IMR-90 (cell line): Measurements from ENCODE around the gene HOXC10. TPM values are rescaled to one million over a fixed set of nuclear protein-coding genes. Genes with fewer than 3 reads are reported as not detected.

Experiments used
- ATAC-seq: fragments of 200-7000 bp; cut with Tn5 transposase; 2 replicates; pipeline ENCODE4 v1.9.1; 2020; ENCODE audit warnings: low read depth, mild to moderate bottlenecking, moderate library complexity
- BruUV-seq: library from RNA; stranded (reverse); fragments of 400-500 nt; replicated peaks from 2 replicates; lab custom pipeline; 2021; lab: Mats Ljungman, UMichigan
- CTCF ChIA-PET: fragments of 300-600 bp; formaldehyde crosslinking; extraction: SDS; loops from one replicate; lab custom pipeline; 2021; ENCODE audit warnings: antibody characterized with exemption; lab: Yijun Ruan, JAX
- POLR2A ChIA-PET: fragments of 300-600 bp; sonication (Branson Sonifier 250); formaldehyde crosslinking; loops from one replicate; lab custom pipeline; 2022; ENCODE audit warnings: antibody characterized with exemption; ENCODE audit not compliant: unreplicated experiment; lab: Charles Lee
- DNase-seq: peaks from one replicate; pipeline ENCODE4 v3.0.0; 2013
- H2AFZ ChIP-seq: replicated peaks from 2 replicates; pipeline ENCODE3; 2013; ENCODE audit warnings: low read length, mild to moderate bottlenecking; ENCODE audit not compliant: poor library complexity
- H2AK5ac ChIP-seq: 2 replicates; pipeline ENCODE4 v1.6.1; 2013; ENCODE audit warnings: low read depth, low read length, inconsistent platforms
- H2AK9ac ChIP-seq: replicated peaks from 2 replicates; pipeline ENCODE3; 2013; ENCODE audit warnings: mild to moderate bottlenecking, low read depth, low read length, moderate library complexity; ENCODE audit not compliant: poor library complexity
- H2BK120ac ChIP-seq: 2 replicates; pipeline ENCODE4 v1.6.1; 2013; ENCODE audit warnings: low read depth, low read length, inconsistent platforms
- H2BK15ac ChIP-seq: 3 replicates; pipeline ENCODE4 v1.6.1; 2013; ENCODE audit warnings: low read depth, low read length, inconsistent platforms
- H2BK20ac ChIP-seq: 2 replicates; pipeline ENCODE4 v1.6.1; 2013; ENCODE audit warnings: low read depth, mild to moderate bottlenecking, inconsistent platforms, low read length, moderate library complexity
- H2BK5ac ChIP-seq: 2 replicates; pipeline ENCODE4 v1.6.1; 2013; ENCODE audit warnings: mild to moderate bottlenecking, low read depth, low read length, inconsistent platforms; ENCODE audit not compliant: poor library complexity, severe bottlenecking
- H3K14ac ChIP-seq: replicated peaks from 2 replicates; pipeline ENCODE4 v1.6.1; 2013; ENCODE audit warnings: low read depth, low read length, inconsistent platforms
- H3K18ac ChIP-seq: 2 replicates; pipeline ENCODE4 v1.6.1; 2013; ENCODE audit warnings: low read depth, low read length, control low read depth
- H3K23ac ChIP-seq: 2 replicates; pipeline ENCODE4 v1.6.1; 2013; ENCODE audit warnings: low read depth, low read length, inconsistent platforms
- H3K27ac ChIP-seq: 2 replicates; pipeline ENCODE4 v1.5.1; 2013; ENCODE audit warnings: mild to moderate bottlenecking, control low read depth, low read length; ENCODE audit not compliant: insufficient read depth
- H3K27me3 ChIP-seq: 2 replicates; pipeline ENCODE4 v1.6.1; 2013; ENCODE audit warnings: low read length; ENCODE audit not compliant: control insufficient read depth, insufficient read depth
- H3K36me3 ChIP-seq: 2 replicates; pipeline ENCODE4 v1.6.1; 2013; ENCODE audit warnings: low read length, mixed read lengths; ENCODE audit not compliant: control insufficient read depth, insufficient read depth
- H3K4ac ChIP-seq: 2 replicates; pipeline ENCODE4 v1.6.1; 2013; ENCODE audit warnings: low read depth, low read length, inconsistent platforms
- H3K4me1 ChIP-seq: 2 replicates; pipeline ENCODE4 v1.6.1; 2013; ENCODE audit warnings: low read length, mixed read lengths; ENCODE audit not compliant: control insufficient read depth, insufficient read depth
- H3K4me2 ChIP-seq: 2 replicates; pipeline ENCODE4 v1.6.1; 2013; ENCODE audit warnings: low read depth, mild to moderate bottlenecking, control low read depth, low read length, moderate library complexity
- H3K4me3 ChIP-seq: 2 replicates; pipeline ENCODE4 v1.5.1; 2013; ENCODE audit warnings: low read depth, mild to moderate bottlenecking, control low read depth, low read length, moderate library complexity; ENCODE audit not compliant: insufficient read depth
- H3K56ac ChIP-seq: 2 replicates; pipeline ENCODE4 v1.6.1; 2013; ENCODE audit warnings: low read length, inconsistent platforms; ENCODE audit not compliant: insufficient read depth; ENCODE audit errors: extremely low read depth
- H3K79me1 ChIP-seq, 2 experiments: 2 replicates each; pipeline ENCODE4 v1.6.1; 2013; ENCODE audit warnings: low read length in 2 of 2, inconsistent platforms in 1 of 2, low read depth in 1 of 2
- H3K9ac ChIP-seq: 2 replicates; pipeline ENCODE4 v1.6.1; 2013; ENCODE audit warnings: low read depth, low read length, control low read depth
- H3K9me1 ChIP-seq: 2 replicates; pipeline ENCODE4 v1.6.1; 2013; ENCODE audit warnings: low read length, inconsistent platforms; ENCODE audit not compliant: insufficient read depth
- H3K9me3 ChIP-seq: 2 replicates; pipeline ENCODE4 v1.6.1; 2013; ENCODE audit warnings: low read length; ENCODE audit not compliant: control insufficient read depth, insufficient read depth
- H4K20me1 ChIP-seq: 2 replicates; pipeline ENCODE4 v1.6.1; 2013; ENCODE audit warnings: low read length, inconsistent platforms; ENCODE audit not compliant: insufficient read depth
- H4K5ac ChIP-seq: 2 replicates; pipeline ENCODE4 v1.6.1; 2013; ENCODE audit warnings: mild to moderate bottlenecking, low read depth, low read length, control low read depth
- H4K8ac ChIP-seq, 2 experiments: 2 replicates each; pipeline ENCODE4 v1.6.1; 2013; ENCODE audit warnings: low read depth in 2 of 2, low read length in 2 of 2, control low read depth in 1 of 2, inconsistent platforms in 1 of 2
- H4K91ac ChIP-seq: 2 replicates; pipeline ENCODE4 v1.6.1; 2013; ENCODE audit warnings: low read depth, low read length, inconsistent platforms; ENCODE audit not compliant: insufficient read depth
- CHD1 ChIP-seq: IDR thresholded peaks from 2 replicates; pipeline ENCODE4 v1.6.1; 2012; ENCODE audit warnings: low read depth, low read length, improper control_type of control experiment
- FOS ChIP-seq: fragments of 150-350 bp; IDR thresholded peaks from 2 replicates; pipeline ENCODE4 v1.6.1; 2016; ENCODE audit warnings: low read depth, low read length
- MAFK ChIP-seq: IDR thresholded peaks from 2 replicates; pipeline ENCODE4 v1.6.1; 2012; ENCODE audit warnings: low read depth, low read length, improper control_type of control experiment
- MAZ ChIP-seq: IDR thresholded peaks from 2 replicates; pipeline ENCODE4 v1.6.1; 2012; ENCODE audit warnings: low read depth, mild to moderate bottlenecking, low read length, improper control_type of control experiment, moderate library complexity, borderline replicate concordance
- MXI1 ChIP-seq: IDR thresholded peaks from 2 replicates; pipeline ENCODE4 v1.6.1; 2012; ENCODE audit warnings: low read depth, mild to moderate bottlenecking, low read length, moderate library complexity, borderline replicate concordance
- POLR2A ChIP-seq: IDR thresholded peaks from 2 replicates; pipeline ENCODE4 v1.6.1; 2012; ENCODE audit warnings: mild to moderate bottlenecking, low read depth, low read length
- WGBS, 2 experiments: methylation state at CpG; one replicate each; pipeline versions ENCODE4 v1.1.5 to v1.1.7; 2013; ENCODE audit warnings: missing lambda C conversion rate in 2 of 2; ENCODE audit not compliant: insufficient read length in 1 of 2; ENCODE audit errors: extremely low coverage in 2 of 2; 5-methylcytosine and 5-hydroxymethylcytosine counted together
- dilution Hi-C: fragments of 300-500 bp; cut with HindIII; formaldehyde crosslinking; loops from one replicate; pipeline ENCODE4 v1.14.3; 2018; ENCODE audit warnings: low sequenced_read_pairs; ENCODE audit not compliant: unreplicated experiment
- in situ Hi-C: fragments of 300-500 bp; cut with MboI; formaldehyde crosslinking; loops from 3 replicates; pipeline ENCODE4 v1.14.3; 2019; ENCODE audit warnings: low sequenced_read_pairs, inconsistent platforms, mixed read lengths
- intact Hi-C: fragments of 100-400 bp; cut with micrococcal nuclease; formaldehyde crosslinking; loops from 2 replicates; pipeline ENCODE4 v1.10.0; 2022
- polyA plus RNA-seq, 3 experiments: library from polyadenylated mRNA; depleted of rRNA; stranded (reverse); fragments of >200 nt; gene quantifications; 2 replicates each; pipeline ENCODE4 v1.2.3, GENCODE V29; 2012; ENCODE audit warnings: low replicate concordance in 1 of 3
- total RNA-seq: library from RNA; depleted of rRNA; stranded (reverse); fragments of >200 nt; gene quantifications from 2 replicates; pipeline ENCODE4 v1.2.3, GENCODE V29; 2012
- TF ChIP-seq, protein P1 (sequence below): fragments of 150-350 bp; IDR thresholded peaks from 2 replicates; pipeline ENCODE4 v1.6.1; 2017; ENCODE audit warnings: mild to moderate bottlenecking, antibody characterized with exemption, low read length, low read depth

The HOXC10 gene
- total and polyA plus RNA-seq, 2 of the 4 experiments (the other 2 are of a cell fraction): 0.15 TPM; not detected in 1

DNA sequence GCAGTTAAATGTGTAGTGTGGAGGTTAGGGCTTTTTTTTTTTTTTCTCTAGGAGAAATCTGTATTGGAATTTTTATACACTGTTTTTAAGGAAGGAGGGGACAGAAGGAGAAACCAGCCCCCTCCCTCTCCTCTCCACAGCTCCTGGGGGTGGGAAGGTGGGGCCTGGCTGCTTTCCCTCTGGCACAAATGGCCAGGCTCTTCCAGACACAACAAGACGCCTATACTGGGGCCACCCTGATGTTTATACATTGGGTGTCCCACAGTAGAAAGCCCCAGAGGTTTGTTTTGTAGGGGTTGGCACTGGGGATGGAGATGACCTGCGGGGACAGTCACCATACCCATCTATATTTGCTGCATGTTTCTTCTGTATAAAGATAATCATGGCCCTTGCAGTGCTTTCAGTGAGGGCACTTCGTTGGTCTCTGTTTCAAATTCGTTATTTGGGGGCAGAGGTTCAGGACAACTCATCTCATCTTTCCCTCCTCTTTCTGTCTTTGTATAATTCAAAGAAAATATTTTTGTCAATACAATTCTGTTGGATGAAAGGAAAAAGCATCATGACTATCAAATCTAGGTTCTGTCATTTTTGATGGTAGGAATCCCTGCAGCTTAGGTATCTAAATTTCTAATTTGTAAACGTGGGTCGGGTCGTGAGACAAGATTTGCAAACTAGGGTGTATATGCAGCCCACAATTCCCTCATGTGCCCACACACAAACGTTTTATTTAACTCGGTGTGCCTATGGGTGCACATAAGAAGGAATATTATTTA is 7.9 kb upstream of the HOXC10 start:
- dilution Hi-C loops: no loop called here
- POLR2A ChIA-PET: no interaction called here
- no CpG with 5 or more reads among the region's 9 CpGs for WGBS, 2 experiments

More for the DNA sequence above, 7.9 kb upstream of the HOXC10 start:
- BruUV-seq: no TSS peak
- intact Hi-C loops (no loop called here), in situ Hi-C loops (no loop called here)
- H3K4ac ChIP-seq: no peak overlapping the region
- no peak overlapping the region for H2BK15ac ChIP-seq
- H3K56ac ChIP-seq: no peak overlapping the region
- H3K18ac ChIP-seq: no peak overlapping the region
- H3K9ac ChIP-seq: no peak overlapping the region
- no peak for ATAC-seq
- no peak overlapping the region for H2BK120ac ChIP-seq
- H4K8ac ChIP-seq: no peak overlapping the region
- DNase-seq: no peak
- no peak overlapping the region for H2BK20ac ChIP-seq
- CTCF ChIA-PET: no interaction called here
- TF ChIP-seq CHD1 (no peak), MXI1 (no peak), MAZ (no peak), POLR2A (no peak), FOS (no peak), MAFK (no peak)
- TF ChIP-seq, protein P1, sequence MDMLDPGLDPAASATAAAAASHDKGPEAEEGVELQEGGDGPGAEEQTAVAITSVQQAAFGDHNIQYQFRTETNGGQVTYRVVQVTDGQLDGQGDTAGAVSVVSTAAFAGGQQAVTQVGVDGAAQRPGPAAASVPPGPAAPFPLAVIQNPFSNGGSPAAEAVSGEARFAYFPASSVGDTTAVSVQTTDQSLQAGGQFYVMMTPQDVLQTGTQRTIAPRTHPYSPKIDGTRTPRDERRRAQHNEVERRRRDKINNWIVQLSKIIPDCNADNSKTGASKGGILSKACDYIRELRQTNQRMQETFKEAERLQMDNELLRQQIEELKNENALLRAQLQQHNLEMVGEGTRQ: no peak
- H3K36me3 ChIP-seq: no peaks in the 10 kb centered on the region
- no peak overlapping the region for H3K14ac ChIP-seq
- no peak overlapping the region for H3K27ac ChIP-seq
- H4K5ac ChIP-seq: no peak overlapping the region
- H3K9me1 ChIP-seq: no peaks in the 10 kb centered on the region
- H3K27me3 ChIP-seq: peaks cover 95% of the 10 kb centered on the region
- no peak overlapping the region for H4K91ac ChIP-seq
- H2AFZ ChIP-seq: no peak overlapping the region
- peaks cover 2% of the 10 kb centered on the region; the same call in 1 of the 2 replicates for H4K20me1 ChIP-seq
- H3K4me2 ChIP-seq: no peak overlapping the region
- H3K9me3 ChIP-seq: peaks cover 16% of the 10 kb centered on the region
- H3K4me1 ChIP-seq: peaks cover 2% of the 10 kb centered on the region; the same call in 1 of the 2 replicates
- H3K4me3 ChIP-seq: no peak overlapping the region
- H3K79me1 ChIP-seq: no peaks in the 10 kb centered on the region
- H2BK5ac ChIP-seq: no peak overlapping the region
- no peak overlapping the region for H2AK5ac ChIP-seq
- no peak overlapping the region for H3K23ac ChIP-seq
- no peak overlapping the region for H2AK9ac ChIP-seq
